GM21390 (cell line): Measurements from ENCODE around the gene CCDC71L.

Source experiments
- ATAC-seq: cut with Tn5 transposase; IDR thresholded peaks from one replicate; pipeline ENCODE4 v1.9.1; 2021; ENCODE audit not compliant: unreplicated experiment

CCDC71L gene

GRCh38 chr7:106609416-106609815 lies 51.5 kb downstream of the CCDC71L start:
- ATAC-seq: no peak

GRCh38 chr7:106608661-106609060 lies 52.3 kb downstream of the CCDC71L start:
- no peak for ATAC-seq
